Inferior parietal cortex (tissue), 1 donor: ENCODE results near the gene KCNAB3.
A peak's percentile ranks its signal among the peaks of the same experiment; 100 is the strongest.

Source experiments
- DNase-seq: peaks from one replicate; pipeline ENCODE4 v3.0.0-alpha.2; 2016; ENCODE audit errors: extremely low spot score

Gene KCNAB3

GRCh38 chr17:7903154-7904103 is 26.2 kb downstream of the KCNAB3 start:
- no peak for DNase-seq

GRCh38 chr17:7897773-7898172 is 31.9 kb downstream of the KCNAB3 start:
- DNase-seq = peak; percentile 68

- DNase-seq = no peak
These were observed 32.6 kb downstream of the KCNAB3 start for GRCh38 chr17:7897090-7897489.

GRCh38 chr17:7894866-7895265 is 34.8 kb downstream of the KCNAB3 start:
- no peak for DNase-seq

- DNase-seq = no peak
These were observed 35.4 kb downstream of the KCNAB3 start for GRCh38 chr17:7894226-7894625.

- DNase-seq = no peak
These were observed 36.3 kb downstream of the KCNAB3 start for GRCh38 chr17:7893187-7893880.

- DNase-seq = peak; percentile 91
These were observed 40.3 kb downstream of the KCNAB3 start for GRCh38 chr17:7889166-7889955.

- peak; percentile 28 for DNase-seq
These were observed 41.3 kb downstream of the KCNAB3 start, which contains the start of gene CHD3 for GRCh38 chr17:7888184-7888920. Gene CHD3, plus strand, starts transcription at chr17:7888789. Its CDS starts 212 bp downstream, at chr17:7889001.

GRCh38 chr17:7887482-7888183 is 42.0 kb downstream of the KCNAB3 start:
- peak; percentile 84 for DNase-seq

GRCh38 chr17:7887038-7887481 is 42.6 kb downstream of the KCNAB3 start:
- DNase-seq = peak; percentile 57

- peak; percentile 4 for DNase-seq
These were observed 43.2 kb downstream of the KCNAB3 start for GRCh38 chr17:7886227-7887037.

- DNase-seq = peak; percentile 6
These were observed 44.1 kb downstream of the KCNAB3 start for GRCh38 chr17:7885367-7886226.

GRCh38 chr17:7884581-7885366 is 44.9 kb downstream of the KCNAB3 start:
- DNase-seq = no peak

GRCh38 chr17:7883781-7884386 is 45.8 kb downstream of the KCNAB3 start:
- no peak for DNase-seq

- no peak for DNase-seq
These were observed 47.0 kb downstream of the KCNAB3 start for GRCh38 chr17:7882629-7883028.

- peak; percentile 4 for DNase-seq
These were observed 47.6 kb downstream of the KCNAB3 start for GRCh38 chr17:7882068-7882467.

GRCh38 chr17:7881276-7882054 is 48.2 kb downstream of the KCNAB3 start:
- DNase-seq = peak; percentile 15
